Retinal pigment epithelial cell (primary cell): Measurements from ENCODE around the gene PCDHGA6.

Experiments
- DNase-seq: peaks from one replicate; pipeline ENCODE4 v3.0.0-alpha.2; 2010; ENCODE audit warnings: low read depth
- H3K4me3 ChIP-seq: 2 replicates; pipeline ENCODE4 v1.5.1; 2011; ENCODE audit warnings: mild to moderate bottlenecking, low read length, control low read depth, moderate library complexity
- TF ChIP-seq, protein P1 (sequence below): conservative IDR thresholded peaks from 2 replicates; pipeline ENCODE4 v1.5.1; 2011; ENCODE audit warnings: low read depth, low read length, control low read depth, inconsistent platforms

The PCDHGA6 gene

GRCh38 chr5:141422742-141423291 lies 49.1 kb downstream of the PCDHGA6 start:
- DNase-seq = no peak
- TF ChIP-seq, protein P1, sequence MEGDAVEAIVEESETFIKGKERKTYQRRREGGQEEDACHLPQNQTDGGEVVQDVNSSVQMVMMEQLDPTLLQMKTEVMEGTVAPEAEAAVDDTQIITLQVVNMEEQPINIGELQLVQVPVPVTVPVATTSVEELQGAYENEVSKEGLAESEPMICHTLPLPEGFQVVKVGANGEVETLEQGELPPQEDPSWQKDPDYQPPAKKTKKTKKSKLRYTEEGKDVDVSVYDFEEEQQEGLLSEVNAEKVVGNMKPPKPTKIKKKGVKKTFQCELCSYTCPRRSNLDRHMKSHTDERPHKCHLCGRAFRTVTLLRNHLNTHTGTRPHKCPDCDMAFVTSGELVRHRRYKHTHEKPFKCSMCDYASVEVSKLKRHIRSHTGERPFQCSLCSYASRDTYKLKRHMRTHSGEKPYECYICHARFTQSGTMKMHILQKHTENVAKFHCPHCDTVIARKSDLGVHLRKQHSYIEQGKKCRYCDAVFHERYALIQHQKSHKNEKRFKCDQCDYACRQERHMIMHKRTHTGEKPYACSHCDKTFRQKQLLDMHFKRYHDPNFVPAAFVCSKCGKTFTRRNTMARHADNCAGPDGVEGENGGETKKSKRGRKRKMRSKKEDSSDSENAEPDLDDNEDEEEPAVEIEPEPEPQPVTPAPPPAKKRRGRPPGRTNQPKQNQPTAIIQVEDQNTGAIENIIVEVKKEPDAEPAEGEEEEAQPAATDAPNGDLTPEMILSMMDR = no peak
- H3K4me3 ChIP-seq = no peak overlapping the region

- no peak for DNase-seq
- H3K4me3 ChIP-seq = no peak overlapping the region
- TF ChIP-seq, protein P1 = no peak
Observed at GRCh38 chr5:141427783-141428426, 54.2 kb downstream of the PCDHGA6 start.
